Effector CD4-positive, alpha-beta T cell (primary cell): ENCODE data around the gene NYAP2.

Source experiments
- DNase-seq: peaks from one replicate; pipeline ENCODE4 v3.0.0-alpha.2; 2020

Gene NYAP2

DNA sequence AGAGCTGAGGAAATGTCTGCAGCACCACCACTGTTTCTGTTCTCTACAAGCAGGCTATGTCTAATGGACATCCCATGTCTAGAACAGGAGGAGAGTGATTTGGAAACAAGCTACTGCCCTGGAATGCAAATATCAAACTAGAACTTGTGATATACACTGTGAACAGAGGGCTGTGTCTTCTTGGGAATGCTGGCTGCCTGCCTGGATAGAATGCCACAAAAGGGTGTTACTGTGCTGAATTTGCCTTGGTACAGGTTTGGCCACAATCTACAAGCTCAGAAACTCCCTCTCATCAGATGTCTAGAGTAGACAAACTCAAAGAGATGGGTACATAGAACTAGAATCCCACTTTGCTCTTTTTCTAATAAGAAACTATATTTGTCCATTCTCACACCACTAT, 170.5 kb downstream of the NYAP2 start:
- DNase-seq = no peak

DNA sequence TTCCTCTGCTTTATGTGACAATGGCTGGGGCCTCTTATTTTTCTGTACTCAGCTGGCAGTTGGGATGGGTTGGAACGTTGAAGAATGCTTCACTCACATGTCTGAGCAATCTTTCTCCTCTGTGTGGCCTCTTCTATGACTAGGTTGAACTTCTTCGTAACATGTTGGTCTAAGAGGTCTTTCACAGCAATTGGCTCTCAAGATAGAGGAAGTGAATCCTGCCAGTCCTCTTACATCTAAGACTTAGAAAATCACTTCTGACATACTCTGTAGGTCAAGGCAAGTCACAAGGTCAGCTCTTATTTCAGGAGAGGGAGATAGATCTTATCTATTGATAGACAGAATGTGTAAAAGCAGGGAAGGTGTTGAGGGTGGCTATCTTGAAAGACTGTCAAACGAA, 174.1 kb downstream of the NYAP2 start:
- DNase-seq = no peak

DNA sequence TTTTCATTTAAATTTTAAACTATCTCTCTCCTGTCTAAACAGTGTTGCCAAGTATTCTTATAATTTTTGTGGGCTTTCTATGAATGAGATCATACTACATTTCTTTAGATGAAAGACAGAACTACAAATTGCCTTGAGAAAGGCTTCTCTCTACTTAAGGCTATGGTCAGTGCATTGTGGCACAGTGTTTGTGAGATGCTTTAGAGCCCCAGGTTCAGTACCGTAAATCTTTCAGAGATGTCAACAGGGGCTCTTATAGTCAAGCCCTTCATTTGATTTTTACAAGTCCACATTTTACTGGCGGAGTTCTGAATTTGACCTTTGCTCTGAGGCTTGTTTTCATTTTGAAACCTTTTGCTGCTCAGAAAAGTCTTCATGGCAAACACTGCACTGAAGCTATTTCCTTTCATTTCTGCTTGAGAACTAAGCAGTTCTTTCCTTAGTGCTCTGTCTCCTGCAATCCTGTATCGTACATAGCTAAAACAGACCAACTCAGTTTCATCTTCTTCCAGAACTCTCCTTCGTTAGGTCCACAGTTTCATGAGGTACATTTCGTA, 175.2 kb downstream of the NYAP2 start:
- DNase-seq = no peak

DNA sequence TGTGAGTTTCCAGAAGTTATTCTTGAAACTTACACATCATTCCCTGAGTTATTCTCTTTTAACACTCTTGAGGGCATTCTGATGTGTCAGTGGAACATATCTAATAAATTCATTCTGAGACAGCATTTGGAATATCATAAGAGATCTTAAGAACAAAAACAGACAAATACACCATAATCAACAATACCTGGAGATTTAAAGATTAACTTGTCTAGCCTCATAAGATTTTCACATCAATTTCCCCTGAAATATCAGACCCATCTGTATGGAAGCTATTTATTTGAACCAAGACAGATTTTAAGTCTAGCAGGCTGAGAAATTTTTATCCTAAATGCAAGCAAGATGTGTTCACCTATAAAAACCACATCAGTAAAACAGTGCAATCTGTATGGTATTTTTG, 181.6 kb downstream of the NYAP2 start:
- no peak for DNase-seq

DNA sequence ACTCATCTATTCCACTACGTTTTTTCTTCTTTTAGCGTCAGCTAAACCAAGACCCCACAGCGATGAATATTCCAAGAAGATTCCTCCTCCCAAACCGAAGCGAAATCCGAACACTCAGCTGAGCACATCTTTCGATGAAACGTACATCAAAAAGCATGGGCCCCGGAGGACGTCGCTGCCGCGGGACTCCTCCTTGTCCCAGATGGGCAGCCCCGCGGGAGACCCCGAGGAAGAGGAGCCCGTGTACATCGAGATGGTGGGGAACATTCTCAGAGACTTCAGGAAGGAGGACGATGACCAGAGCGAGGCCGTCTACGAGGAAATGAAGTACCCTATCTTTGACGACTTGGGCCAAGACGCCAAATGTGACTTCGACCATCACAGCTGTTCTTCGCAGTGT, 182.4 kb downstream of the NYAP2 start:
- DNase-seq = no peak

DNA sequence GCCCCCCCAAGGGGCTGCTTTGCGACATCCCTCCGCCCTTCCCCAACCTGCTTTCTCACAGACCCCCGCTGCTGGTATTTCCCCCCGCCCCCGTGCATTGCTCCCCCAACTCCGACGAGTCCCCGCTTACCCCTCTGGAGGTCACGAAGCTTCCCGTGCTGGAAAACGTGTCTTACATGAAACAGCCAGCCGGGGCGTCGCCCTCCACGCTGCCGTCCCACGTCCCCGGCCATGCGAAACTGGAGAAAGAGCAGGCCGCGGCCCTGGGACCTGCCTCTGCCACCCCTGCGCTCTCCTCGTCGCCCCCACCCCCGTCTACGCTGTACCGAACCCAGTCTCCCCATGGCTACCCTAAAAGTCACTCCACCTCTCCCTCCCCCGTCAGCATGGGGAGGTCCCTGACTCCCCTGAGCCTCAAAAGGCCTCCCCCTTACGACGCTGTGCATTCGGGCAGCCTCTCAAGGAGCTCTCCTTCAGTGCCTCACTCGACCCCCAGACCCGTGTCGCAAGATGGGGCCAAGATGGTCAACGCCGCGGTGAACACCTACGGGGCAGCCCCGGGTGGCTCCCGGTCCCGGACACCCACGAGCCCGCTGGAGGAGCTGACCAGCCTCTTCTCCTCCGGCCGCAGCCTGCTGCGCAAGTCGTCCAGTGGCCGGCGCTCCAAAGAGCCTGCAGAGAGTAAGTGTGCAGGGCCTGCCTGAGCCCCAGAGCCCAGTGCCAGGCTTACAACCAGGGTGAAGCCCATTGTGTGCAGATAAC, 183.0 kb downstream of the NYAP2 start:
- DNase-seq = no peak

DNA sequence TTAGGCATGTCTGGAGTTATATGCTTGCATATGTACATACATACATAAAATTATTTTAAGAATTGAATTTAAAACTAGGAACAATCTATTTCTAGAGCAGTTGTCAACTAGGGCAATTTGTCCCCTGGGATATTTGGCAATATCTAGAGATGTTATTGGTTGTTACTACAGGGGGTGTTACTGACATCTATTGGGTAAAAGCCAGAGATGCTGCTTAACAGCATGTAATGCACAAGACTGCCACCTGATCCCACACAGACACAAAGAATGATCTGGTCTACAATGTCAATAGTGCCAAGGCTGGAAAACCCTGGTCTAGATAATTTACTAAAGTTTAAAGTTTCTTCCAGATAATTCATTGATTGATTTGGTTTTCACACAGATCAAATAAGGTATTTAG, 185.3 kb downstream of the NYAP2 start:
- no peak for DNase-seq

DNA sequence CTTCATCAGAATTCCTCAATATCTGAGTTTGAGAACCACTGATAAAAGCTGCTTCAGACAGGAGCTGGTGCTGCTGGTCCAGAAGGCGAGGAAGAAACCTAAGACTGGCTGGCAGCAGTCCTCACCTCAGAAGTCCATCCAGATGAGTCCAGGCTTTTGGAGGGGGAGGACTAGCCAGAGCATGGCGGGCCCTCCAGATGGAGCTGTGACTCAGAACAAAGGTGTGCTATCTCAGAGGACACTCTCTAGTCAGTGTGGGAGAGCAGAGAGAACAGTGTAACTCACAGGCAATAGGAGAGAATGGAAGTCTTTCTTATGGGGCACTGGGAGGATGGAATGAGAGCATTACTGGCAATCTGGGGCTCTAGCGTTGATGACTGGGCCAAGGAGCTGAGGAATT, 191.4 kb downstream of the NYAP2 start:
- DNase-seq = no peak

DNA sequence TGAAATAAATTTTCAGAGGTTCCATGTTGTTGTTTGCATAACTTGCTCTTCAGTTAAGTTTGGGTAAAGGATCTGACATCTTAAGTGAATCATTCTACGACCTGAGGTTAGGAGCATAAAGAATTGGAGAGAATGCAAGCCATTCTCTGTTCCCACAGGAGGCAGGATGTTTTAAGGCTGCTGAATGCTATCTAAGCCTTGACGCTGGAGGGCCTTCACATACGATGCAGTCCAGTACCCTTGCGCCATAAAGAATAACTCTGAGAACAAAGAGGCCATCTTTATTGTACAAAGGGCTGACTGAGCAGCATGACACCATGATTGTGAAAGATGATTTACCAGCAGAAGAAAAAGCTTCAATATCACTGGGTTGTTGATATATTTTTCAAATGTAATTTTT, 198.4 kb downstream of the NYAP2 start:
- no peak for DNase-seq

DNA sequence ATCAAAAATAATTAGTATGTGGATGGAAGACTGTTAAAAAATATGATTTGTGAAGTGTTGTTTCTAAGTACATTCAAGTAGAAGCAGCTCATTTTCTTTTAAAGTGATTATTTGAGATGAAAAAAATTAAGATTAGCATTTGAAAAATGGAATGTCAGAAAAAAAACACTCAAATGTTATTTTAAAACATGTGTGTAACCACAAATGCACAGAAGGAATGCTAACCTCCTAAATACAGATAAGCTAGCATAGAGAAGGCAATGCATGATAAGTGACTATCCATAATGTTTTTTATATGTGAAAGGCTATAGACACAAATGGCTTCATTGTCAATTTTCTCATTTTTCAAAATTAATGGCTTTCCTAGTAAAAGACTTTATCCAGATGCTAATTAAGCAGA, 198.9 kb downstream of the NYAP2 start:
- no peak for DNase-seq

DNA sequence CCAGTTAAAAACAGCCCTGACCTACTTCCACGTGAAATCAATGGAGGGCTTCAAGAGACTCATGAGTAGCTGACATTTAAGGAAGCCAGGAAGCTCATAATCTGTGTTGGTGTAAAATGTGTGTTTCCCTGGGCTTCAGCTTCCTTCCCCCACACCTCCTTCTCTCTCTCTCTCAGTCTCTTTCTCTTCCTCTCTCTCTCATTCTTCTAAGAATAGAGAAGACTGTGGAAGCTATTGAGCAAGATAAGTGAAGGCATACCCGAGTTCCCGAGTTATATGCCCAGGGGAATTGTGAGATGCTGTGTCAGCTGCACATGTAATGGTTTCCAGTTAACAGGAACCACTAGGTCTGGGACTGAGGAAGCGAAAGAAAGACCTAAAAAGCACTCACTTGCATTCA, 199.4 kb downstream of the NYAP2 start:
- no peak for DNase-seq

DNA sequence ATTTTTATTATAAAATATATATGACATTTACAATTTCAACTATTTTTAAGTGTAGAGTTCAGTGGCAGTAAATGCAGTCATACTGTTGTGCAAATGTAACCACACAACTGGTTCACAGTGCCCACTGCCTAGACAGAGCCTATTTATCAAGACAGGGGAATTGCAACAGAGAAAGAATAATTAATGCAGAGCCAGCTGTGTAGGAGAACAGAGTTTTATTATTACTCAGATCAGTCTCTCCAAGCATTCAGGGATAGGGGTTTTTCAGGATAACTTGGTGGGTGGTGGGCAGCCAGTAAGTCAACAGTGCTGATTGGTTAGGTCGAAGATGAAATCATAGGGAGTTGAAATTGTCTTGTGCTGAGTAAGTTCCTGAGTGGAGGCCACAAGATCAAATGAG, 200.3 kb downstream of the NYAP2 start:
- no peak for DNase-seq

DNA sequence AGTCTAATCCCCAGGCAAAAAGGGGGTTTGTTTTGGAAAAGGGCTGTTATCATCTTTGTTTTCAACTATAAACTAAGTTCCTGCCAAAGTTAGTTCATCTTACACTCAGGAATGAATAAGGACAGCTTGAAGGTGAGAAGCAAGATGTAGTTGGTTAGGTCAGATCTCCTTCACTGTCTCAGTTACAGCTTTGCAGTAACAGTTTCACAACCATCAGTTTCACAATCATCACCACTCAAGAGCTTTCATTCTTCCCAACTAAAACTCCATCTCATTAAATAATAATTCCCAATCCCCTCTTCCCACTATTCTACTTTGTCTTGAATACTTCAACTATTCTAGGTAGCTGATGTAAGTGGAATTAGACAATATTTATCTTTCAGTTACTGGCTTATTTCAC, 200.9 kb downstream of the NYAP2 start:
- DNase-seq = no peak

DNA sequence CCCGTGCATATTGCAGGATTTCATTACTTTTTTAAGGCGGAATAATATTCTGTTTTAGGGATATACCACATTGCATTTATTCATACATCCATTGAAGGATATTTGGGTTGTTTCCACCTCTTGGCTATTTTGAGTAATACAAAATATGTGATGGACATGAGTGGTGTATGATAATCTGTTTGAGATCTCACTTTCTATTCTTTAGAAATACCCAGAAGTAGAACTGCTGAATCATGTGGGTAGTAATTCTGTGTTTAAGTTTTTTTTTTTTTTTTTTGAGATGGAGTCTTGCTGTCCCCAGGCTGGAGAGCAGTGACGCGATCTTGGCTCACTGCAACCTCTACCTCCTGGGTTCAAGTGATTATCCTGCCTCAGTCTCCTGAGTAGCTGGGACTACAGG, 201.4 kb downstream of the NYAP2 start:
- no peak for DNase-seq

DNA sequence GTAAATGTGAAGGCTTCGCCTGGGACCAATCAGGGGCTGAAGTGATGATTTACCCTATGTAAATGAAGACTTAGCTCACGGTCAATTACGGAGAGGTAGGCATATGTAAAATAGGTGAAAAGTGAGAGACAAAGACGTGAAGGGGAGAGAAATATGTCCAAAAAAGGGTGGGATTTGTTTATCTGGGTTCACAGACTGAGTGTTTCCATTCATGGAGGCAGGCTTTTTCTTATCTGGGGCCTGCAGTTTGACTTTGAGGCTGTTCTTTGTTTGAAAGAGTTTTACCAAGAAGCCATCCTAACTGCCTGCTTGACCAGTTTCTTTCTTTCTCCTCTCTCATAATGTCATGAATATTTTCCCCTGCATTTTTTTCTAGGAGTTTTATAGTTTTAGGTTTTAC, 202.7 kb downstream of the NYAP2 start:
- no peak for DNase-seq

DNA sequence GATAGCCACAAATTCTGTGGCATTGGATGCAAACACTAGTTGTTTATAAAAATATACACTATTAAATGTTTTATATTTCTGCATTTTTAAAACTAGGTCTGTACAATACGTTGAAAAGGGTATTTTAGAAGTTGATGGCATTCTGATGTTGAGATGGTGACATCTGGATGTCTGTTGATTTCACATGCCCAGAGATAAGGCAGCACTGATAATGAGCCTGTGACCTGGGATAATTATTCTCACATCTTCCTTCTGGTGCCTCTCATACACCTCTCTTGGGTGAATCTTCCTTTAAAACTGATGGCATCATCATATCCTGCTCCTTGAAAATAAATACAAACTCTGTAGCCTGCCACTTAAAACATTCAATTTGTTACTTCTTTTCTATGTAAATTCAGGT, 208.6 kb downstream of the NYAP2 start:
- DNase-seq = no peak

DNA sequence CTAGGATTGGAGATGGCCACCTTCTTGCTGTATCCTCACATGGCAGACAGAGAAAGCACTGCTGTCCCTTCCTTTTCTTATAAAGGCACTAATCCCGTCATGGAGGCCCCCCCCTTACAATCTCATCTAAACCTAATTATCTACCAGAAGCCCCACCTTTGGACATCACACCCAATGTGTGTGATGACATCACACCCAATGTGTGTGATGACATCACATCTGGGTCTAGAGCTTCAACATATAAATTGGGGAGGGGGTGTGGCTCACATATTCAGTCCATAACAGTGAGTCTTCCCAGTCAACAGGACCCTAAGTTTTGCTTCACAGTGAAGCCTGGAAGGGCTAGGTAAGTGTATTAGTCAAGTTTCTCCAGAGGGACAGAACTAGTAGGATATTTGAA, 213.1 kb downstream of the NYAP2 start:
- DNase-seq = no peak

DNA sequence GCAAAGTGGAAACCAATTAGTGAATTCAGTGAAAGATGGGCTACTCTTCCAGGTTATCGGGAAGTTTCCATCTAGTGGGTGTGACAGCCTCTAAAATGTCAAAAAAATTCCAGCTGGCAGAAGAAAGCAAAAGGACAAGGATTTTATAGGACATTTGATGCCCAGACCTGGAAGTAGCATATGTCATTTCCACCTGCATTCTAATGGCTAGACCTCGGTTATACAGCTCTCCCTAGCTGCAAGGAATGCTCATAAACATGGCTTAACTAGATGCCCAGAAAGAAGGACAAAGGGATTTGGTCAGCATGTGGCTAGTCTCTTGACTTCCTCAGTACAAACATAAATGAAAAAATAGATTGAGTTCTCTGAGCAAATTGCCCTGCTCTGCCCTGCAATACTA, 215.4 kb downstream of the NYAP2 start:
- DNase-seq = no peak

DNA sequence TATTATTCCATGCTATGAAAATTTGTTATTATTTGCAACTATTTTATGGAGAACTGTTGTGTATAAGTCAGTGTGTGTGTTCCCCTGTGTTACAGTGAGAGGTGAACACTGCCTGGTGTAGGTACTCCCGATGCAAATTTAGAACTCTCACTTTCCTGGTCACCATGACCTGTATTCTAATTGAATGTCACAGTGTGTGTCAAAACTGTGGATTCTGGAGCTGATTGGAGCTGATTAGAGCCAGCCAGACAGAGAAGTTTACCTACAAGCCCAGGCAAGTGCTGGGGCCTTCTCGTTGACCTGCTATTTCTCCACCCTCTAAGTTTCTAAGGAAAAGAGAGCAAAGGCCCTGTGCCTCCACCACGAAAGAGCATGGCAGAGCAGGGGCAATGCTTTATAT, 216.0 kb downstream of the NYAP2 start:
- DNase-seq = no peak

DNA sequence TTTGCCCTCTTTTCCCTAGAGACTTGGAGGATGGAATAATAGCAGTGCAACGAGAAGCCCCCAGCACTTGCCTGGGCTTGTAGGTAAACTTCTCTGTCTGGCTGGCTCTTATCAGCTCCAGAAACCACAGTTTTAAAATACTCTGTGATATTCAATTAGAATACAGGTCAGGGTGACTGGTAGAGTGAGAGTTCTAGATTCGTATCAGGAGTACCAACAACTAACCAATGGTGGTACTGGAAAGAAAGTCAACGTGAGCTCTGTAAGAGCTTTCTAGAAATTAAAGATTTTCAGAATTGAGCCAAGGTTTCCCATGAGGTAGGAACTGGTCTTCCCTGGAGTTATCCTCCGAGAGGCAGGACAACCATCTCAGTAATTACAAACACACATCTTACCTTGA, 216.9 kb downstream of the NYAP2 start:
- DNase-seq = no peak

DNA sequence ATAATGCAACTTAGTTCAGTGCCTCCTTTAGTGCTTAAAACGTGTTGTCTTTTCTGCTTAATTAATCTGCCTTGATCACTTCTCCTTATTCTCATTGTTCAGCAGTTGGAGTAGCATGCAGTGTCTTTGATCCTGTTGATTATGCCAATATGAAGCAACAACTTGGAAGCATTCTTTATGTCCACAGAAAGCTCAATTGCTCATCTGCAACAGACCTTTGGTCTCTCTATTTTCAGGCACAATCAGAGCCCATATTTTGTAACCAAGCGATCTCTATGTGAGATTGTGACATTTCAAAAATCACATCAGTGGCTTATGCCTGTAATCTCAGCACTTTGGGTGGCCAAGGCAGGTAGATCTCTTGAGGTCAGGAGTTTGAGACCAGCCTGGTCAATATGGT, 217.3 kb downstream of the NYAP2 start:
- DNase-seq = no peak

DNA sequence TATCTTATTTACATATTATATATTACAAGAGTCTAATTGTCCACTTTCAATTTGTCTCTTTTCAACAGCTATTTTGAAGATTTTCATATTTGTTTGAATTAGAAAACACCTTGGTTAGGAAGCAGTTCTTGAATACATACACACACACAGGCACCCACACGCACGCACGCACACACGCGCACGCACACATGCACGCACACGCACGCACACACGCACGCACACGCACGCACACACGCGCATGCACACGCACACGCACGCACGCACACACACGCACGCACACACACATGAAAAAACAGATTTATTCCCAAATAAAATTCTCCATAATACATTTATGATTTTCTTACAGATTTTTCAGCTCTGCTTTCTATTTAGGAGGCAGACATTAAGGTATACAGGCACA, 220.7 kb downstream of the NYAP2 start:
- no peak for DNase-seq

DNA sequence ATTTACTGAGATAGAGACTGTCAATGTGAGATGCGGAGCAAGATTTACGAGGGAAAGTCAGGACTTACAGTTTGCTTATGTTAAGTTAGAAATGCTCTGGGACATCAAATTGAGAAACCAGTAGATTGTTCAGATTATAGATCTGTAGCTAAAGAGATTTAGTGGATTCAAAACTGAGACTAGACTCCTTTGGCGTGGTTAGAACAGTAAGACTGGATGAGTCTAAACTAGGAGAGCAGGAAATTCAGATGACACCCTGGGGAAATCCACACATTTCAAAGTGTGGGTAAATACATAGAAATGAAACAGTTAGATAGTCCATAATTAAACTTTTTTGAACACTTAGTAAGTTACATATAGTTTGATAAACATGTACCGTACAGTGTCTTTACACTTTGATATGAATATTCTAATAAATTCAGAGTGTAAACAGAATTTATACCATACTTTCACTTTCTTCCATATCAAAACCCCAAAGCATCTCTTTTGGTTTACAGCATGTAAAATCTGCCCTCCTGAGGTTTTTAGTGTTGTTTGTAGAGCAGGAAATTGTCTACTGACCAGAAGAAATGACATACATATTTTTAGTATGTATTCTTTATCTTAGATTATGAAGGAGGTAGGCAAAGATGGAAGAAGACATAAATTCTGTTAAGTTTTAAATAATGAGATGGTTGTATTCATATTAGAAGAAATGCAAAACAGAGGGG, 231.5 kb downstream of the NYAP2 start:
- DNase-seq = no peak

DNA sequence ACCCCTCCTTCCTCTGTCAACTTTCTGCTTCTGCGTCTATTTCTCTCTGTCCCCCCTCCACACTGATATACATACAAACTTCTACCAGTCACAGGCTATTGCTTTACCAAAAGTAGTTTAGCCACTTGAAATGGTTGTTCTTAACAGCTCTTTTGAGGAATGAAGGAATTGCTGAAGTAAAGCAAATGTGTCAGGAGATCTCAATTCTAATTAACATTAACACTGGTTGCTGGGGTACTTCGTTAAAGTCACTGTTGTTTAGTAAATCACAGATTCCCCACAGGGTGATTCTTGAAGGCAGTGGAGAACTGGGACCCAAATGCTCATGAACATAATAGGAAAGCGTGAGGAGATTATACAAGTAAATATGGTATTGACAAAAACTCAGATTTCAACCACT, 232.8 kb downstream of the NYAP2 start:
- no peak for DNase-seq

DNA sequence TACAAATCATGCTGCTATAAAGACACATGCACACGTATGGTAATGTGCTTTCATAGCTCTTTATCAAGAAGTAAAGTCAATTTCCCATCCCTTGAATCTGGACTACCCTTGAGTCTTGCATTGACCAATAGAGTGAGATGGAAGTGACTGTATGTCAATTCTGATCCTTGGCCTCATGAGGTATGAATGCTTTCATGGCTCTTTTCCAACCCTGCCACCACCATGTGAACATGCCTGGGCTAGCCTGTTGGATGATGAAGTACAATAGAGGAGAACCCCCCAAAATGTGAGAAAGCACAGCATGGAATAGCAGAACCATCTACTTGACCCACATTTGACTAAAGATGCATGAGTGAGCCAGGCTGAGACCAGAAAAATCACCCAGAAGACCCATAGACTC, 237.0 kb downstream of the NYAP2 start:
- no peak for DNase-seq
